GM19023 (cell line): ENCODE data around the gene HAUS8.
"Not testable (repeated sequence)": the region's sequence is repeated elsewhere in the genome, so short reads cannot be mapped to it uniquely, and the experiment has no call there.

Source experiments
- ATAC-seq: cut with Tn5 transposase; IDR thresholded peaks from one replicate; pipeline ENCODE4 v1.9.1; 2021; ENCODE audit warnings: mild to moderate bottlenecking, moderate library complexity; ENCODE audit not compliant: unreplicated experiment

Gene HAUS8

GRCh38 chr19:17036640-17037039 is 38.6 kb downstream of the HAUS8 start:
- no peak for ATAC-seq

- ATAC-seq = no peak
Observed at GRCh38 chr19:17035842-17036424, 39.3 kb downstream of the HAUS8 start.

- no peak for ATAC-seq
Observed at GRCh38 chr19:17031741-17032140, 43.5 kb downstream of the HAUS8 start.

GRCh38 chr19:17027535-17027975 is 47.7 kb downstream of the HAUS8 start:
- ATAC-seq = no peak

GRCh38 chr19:17026706-17027534 is 48.3 kb downstream of the HAUS8 start, which contains the start of gene CPAMD8:
TSS of gene CPAMD8 (minus strand) at chr19:17026810. CDS start at chr19:17026642, 168 bp downstream.
- no peak for ATAC-seq

- ATAC-seq = no peak
Observed at GRCh38 chr19:17025991-17026658, 49.1 kb downstream of the HAUS8 start.

- ATAC-seq = no peak
Observed at GRCh38 chr19:17025361-17025760, 49.9 kb downstream of the HAUS8 start.

GRCh38 chr19:17024941-17025340 is 50.3 kb downstream of the HAUS8 start:
- not testable (repeated sequence) for ATAC-seq

- ATAC-seq = no peak
Observed at GRCh38 chr19:17023805-17024204, 51.4 kb downstream of the HAUS8 start.

- no peak for ATAC-seq
Observed at GRCh38 chr19:17022738-17023137, 52.5 kb downstream of the HAUS8 start.

GRCh38 chr19:17021793-17022590 is 53.3 kb downstream of the HAUS8 start:
- ATAC-seq = no peak

GRCh38 chr19:17021328-17021727 is 53.9 kb downstream of the HAUS8 start:
- no peak for ATAC-seq

GRCh38 chr19:17020823-17021222 is 54.4 kb downstream of the HAUS8 start:
- no peak for ATAC-seq

- no peak for ATAC-seq
Observed at GRCh38 chr19:17020385-17020784, 54.9 kb downstream of the HAUS8 start.

GRCh38 chr19:17014212-17014861 is 60.9 kb downstream of the HAUS8 start:
- not testable (repeated sequence) for ATAC-seq

- ATAC-seq = no peak
Observed at GRCh38 chr19:17011485-17011884, 63.8 kb downstream of the HAUS8 start.

- ATAC-seq = no peak
Observed at GRCh38 chr19:17006579-17006978, 68.7 kb downstream of the HAUS8 start.

- ATAC-seq = no peak
Observed at GRCh38 chr19:17005000-17005399, 70.3 kb downstream of the HAUS8 start.

GRCh38 chr19:17004386-17004785 is 70.9 kb downstream of the HAUS8 start:
- no peak for ATAC-seq

- ATAC-seq = no peak
Observed at GRCh38 chr19:17002455-17002854, 72.8 kb downstream of the HAUS8 start.
